Osteocyte (in vitro differentiated cells): Measurements from ENCODE around the gene GABRE. TPM values are rescaled to one million over a fixed set of nuclear protein-coding genes. Genes with fewer than 3 reads are reported as not detected.

Experiments used
- DNase-seq: peaks from one replicate; pipeline ENCODE4 v3.0.0; 2021; ENCODE audit warnings: mixed read lengths; ENCODE audit not compliant: unreplicated experiment; ENCODE audit errors: extremely low spot score
- H3K27ac Mint-ChIP-seq: one replicate; pipeline ENCODE4 v1.8.0; 2021; ENCODE audit warnings: mild to moderate bottlenecking, mixed read lengths; ENCODE audit not compliant: unreplicated experiment
- H3K27me3 Mint-ChIP-seq: one replicate; pipeline ENCODE4 v1.8.0; 2021; ENCODE audit warnings: mixed read lengths; ENCODE audit not compliant: unreplicated experiment
- H3K36me3 Mint-ChIP-seq: one replicate; pipeline ENCODE4 v1.8.0; 2021; ENCODE audit warnings: mixed read lengths; ENCODE audit not compliant: unreplicated experiment
- H3K4me1 Mint-ChIP-seq: one replicate; pipeline ENCODE4 v1.8.0; 2021; ENCODE audit warnings: mixed read lengths; ENCODE audit not compliant: unreplicated experiment
- H3K4me3 Mint-ChIP-seq: one replicate; pipeline ENCODE4 v1.8.0; 2021; ENCODE audit warnings: mild to moderate bottlenecking, moderate library complexity, mixed read lengths; ENCODE audit not compliant: unreplicated experiment
- H3K9me3 Mint-ChIP-seq: one replicate; pipeline ENCODE4 v1.8.0; 2021; ENCODE audit warnings: mixed read lengths; ENCODE audit not compliant: unreplicated experiment
- total RNA-seq: library from RNA; stranded (reverse); gene quantifications from 2 replicates; pipeline ENCODE4 v1.2.1, GENCODE V29; 2021
- TF ChIP-seq, protein P1 (sequence below): fragments of 200-600 bp; sonication (generic); IDR thresholded peaks from 2 replicates; pipeline ENCODE4 v1.5.0; 2021; ENCODE audit warnings: antibody characterized with exemption, mild to moderate bottlenecking, moderate library complexity

GABRE gene
- total RNA-seq, 1 donor from 2014 or later, result 1.4 TPM

GRCh38 chrX:151929126-151929525 is 45.4 kb downstream of the GABRE start:
- Mint-ChIP-seq H3K4me3 (no peak overlapping the region), H3K36me3 (no peaks in the 10 kb centered on the region), H3K4me1 (no peaks in the 10 kb centered on the region), H3K9me3 (peaks cover 24% of the 10 kb centered on the region), H3K27me3 (no peaks in the 10 kb centered on the region), H3K27ac (no peak overlapping the region)
- no peak for DNase-seq
- TF ChIP-seq, protein P1, sequence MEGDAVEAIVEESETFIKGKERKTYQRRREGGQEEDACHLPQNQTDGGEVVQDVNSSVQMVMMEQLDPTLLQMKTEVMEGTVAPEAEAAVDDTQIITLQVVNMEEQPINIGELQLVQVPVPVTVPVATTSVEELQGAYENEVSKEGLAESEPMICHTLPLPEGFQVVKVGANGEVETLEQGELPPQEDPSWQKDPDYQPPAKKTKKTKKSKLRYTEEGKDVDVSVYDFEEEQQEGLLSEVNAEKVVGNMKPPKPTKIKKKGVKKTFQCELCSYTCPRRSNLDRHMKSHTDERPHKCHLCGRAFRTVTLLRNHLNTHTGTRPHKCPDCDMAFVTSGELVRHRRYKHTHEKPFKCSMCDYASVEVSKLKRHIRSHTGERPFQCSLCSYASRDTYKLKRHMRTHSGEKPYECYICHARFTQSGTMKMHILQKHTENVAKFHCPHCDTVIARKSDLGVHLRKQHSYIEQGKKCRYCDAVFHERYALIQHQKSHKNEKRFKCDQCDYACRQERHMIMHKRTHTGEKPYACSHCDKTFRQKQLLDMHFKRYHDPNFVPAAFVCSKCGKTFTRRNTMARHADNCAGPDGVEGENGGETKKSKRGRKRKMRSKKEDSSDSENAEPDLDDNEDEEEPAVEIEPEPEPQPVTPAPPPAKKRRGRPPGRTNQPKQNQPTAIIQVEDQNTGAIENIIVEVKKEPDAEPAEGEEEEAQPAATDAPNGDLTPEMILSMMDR, result no peak

DNA sequence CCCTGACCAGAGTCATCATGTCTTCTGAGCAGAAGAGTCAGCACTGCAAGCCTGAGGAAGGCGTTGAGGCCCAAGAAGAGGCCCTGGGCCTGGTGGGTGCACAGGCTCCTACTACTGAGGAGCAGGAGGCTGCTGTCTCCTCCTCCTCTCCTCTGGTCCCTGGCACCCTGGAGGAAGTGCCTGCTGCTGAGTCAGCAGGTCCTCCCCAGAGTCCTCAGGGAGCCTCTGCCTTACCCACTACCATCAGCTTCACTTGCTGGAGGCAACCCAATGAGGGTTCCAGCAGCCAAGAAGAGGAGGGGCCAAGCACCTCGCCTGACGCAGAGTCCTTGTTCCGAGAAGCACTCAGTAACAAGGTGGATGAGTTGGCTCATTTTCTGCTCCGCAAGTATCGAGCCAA is 50.8 kb downstream of the GABRE start:
- Mint-ChIP-seq H3K4me1 (no peaks in the 10 kb centered on the region), H3K27ac (no peak overlapping the region), H3K36me3 (no peaks in the 10 kb centered on the region), H3K4me3 (no peak overlapping the region), H3K27me3 (no peaks in the 10 kb centered on the region), H3K9me3 (peaks cover 21% of the 10 kb centered on the region)
- TF ChIP-seq, protein P1, result no peak
- DNase-seq, result no peak

DNA sequence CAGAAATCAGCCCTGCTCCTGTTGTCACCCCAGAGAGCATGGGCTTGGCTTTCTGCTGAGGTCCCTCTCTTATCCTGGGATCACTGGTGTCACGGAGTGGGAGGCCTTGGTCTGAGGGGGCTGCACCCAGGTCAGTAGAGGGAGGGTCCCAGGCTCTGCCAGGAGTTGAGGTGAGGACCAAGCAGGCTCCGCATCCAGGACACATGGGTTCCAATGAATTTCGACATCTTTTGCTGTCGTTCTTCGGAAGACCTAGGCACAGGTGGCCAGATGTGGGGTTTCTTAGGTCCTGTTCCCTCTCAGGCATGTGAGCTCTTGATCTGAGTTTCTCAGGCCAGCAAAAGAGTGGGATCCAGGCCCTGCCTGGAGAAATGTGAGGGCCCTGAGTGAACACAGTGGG is 51.8 kb downstream of the GABRE start:
- H3K27ac Mint-ChIP-seq, result no peak overlapping the region
- H3K27me3 Mint-ChIP-seq, result no peaks in the 10 kb centered on the region
- TF ChIP-seq, protein P1, result no peak
- peaks cover 21% of the 10 kb centered on the region for H3K9me3 Mint-ChIP-seq
- no peaks in the 10 kb centered on the region for H3K36me3 Mint-ChIP-seq
- H3K4me1 Mint-ChIP-seq, result no peaks in the 10 kb centered on the region
- no peak for DNase-seq
- no peak overlapping the region for H3K4me3 Mint-ChIP-seq

- no peaks in the 10 kb centered on the region for H3K4me1 Mint-ChIP-seq
- no peaks in the 10 kb centered on the region for H3K27me3 Mint-ChIP-seq
- peaks cover 17% of the 10 kb centered on the region for H3K9me3 Mint-ChIP-seq
- no peaks in the 10 kb centered on the region for H3K36me3 Mint-ChIP-seq
- H3K27ac Mint-ChIP-seq, result no peak overlapping the region
- H3K4me3 Mint-ChIP-seq, result no peak overlapping the region
- TF ChIP-seq, protein P1, result no peak
- DNase-seq, result no peak
These were observed 52.6 kb downstream of the GABRE start for GRCh38 chrX:151921866-151922265.

DNA sequence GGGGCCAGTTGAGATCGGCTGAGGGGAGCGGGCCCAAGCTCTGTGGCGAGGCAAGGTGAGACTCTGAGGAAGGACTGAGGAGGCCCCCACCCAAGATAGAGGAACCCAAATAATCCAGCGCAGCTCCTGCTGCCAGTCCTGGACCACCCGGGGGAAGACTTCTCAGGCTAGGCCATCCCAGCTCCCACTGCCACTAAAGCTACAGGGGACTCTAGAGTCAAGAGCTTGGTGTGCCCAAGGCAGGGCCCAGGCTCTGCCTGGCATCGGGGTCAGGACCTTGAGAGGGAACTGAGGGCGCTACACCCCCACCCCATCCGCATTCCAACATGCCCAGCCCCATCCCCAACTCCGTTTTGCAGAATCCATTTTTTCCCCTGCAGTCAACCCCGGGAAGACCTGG is 53.2 kb downstream of the GABRE start:
- Mint-ChIP-seq H3K9me3 (peaks cover 13% of the 10 kb centered on the region), H3K36me3 (no peaks in the 10 kb centered on the region), H3K27me3 (no peaks in the 10 kb centered on the region), H3K4me1 (no peaks in the 10 kb centered on the region), H3K4me3 (no peak overlapping the region), H3K27ac (no peak overlapping the region)
- TF ChIP-seq, protein P1, result no peak
- DNase-seq, result no peak
